Mesothelial cell of epicardium (in vitro differentiated cells): Measurements from ENCODE around the gene CYLC1. TPM values are rescaled to one million over a fixed set of nuclear protein-coding genes. Genes with fewer than 3 reads are reported as not detected.

ENCODE experiments used
- DNase-seq, 2 experiments: peaks; one replicate each; pipeline ENCODE4 v3.0.0; 2021; ENCODE audit warnings: low spot score in 2 of 2; ENCODE audit not compliant: unreplicated experiment in 2 of 2
- H3K27ac Mint-ChIP-seq: 2 replicates; pipeline ENCODE4 v1.8.0; 2021; ENCODE audit warnings: mixed read lengths
- H3K27me3 Mint-ChIP-seq: 2 replicates; pipeline ENCODE4 v1.8.0; 2021; ENCODE audit warnings: low read depth, mixed read lengths
- H3K36me3 Mint-ChIP-seq: 2 replicates; pipeline ENCODE4 v1.8.0; 2021; ENCODE audit warnings: mixed read lengths
- H3K4me1 Mint-ChIP-seq: 2 replicates; pipeline ENCODE4 v1.8.0; 2021; ENCODE audit warnings: mixed read lengths
- H3K4me3 Mint-ChIP-seq: 2 replicates; pipeline ENCODE4 v1.8.0; 2021; ENCODE audit warnings: mild to moderate bottlenecking, moderate library complexity, mixed read lengths
- H3K9me3 Mint-ChIP-seq: 2 replicates; pipeline ENCODE4 v1.8.0; 2021; ENCODE audit warnings: mixed read lengths
- total RNA-seq: library from RNA; stranded (reverse); gene quantifications from 3 replicates; pipeline ENCODE4 v1.2.1, GENCODE V29; 2021
- TF ChIP-seq, protein P1 (sequence below): fragments of 200-600 bp; sonication (generic); IDR thresholded peaks from one replicate; pipeline ENCODE4 v1.5.0; 2021; ENCODE audit warnings: antibody characterized with exemption; ENCODE audit not compliant: unreplicated experiment

CYLC1 gene
- not detected in 3 replicates for total RNA-seq

- Mint-ChIP-seq H3K36me3 (no peaks in the 10 kb centered on the region), H3K4me1 (no peaks in the 10 kb centered on the region), H3K9me3 (peaks cover 32% of the 10 kb centered on the region), H3K27me3 (no peaks in the 10 kb centered on the region), H3K4me3 (no peak within 1 kb of the TSS), H3K27ac (no peak within 1 kb of the TSS)
- TF ChIP-seq, protein P1, sequence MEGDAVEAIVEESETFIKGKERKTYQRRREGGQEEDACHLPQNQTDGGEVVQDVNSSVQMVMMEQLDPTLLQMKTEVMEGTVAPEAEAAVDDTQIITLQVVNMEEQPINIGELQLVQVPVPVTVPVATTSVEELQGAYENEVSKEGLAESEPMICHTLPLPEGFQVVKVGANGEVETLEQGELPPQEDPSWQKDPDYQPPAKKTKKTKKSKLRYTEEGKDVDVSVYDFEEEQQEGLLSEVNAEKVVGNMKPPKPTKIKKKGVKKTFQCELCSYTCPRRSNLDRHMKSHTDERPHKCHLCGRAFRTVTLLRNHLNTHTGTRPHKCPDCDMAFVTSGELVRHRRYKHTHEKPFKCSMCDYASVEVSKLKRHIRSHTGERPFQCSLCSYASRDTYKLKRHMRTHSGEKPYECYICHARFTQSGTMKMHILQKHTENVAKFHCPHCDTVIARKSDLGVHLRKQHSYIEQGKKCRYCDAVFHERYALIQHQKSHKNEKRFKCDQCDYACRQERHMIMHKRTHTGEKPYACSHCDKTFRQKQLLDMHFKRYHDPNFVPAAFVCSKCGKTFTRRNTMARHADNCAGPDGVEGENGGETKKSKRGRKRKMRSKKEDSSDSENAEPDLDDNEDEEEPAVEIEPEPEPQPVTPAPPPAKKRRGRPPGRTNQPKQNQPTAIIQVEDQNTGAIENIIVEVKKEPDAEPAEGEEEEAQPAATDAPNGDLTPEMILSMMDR, result no peak
- no peak for DNase-seq
Measured at GRCh38 chrX:83860846-83861245, at the start of gene CYLC1. Gene CYLC1, plus strand, starts transcription at chrX:83861146. Its CDS starts 37 bp downstream, at chrX:83861183.

GRCh38 chrX:83819304-83819703 lies 41.6 kb upstream of the CYLC1 start:
- H3K27ac Mint-ChIP-seq, result no peak overlapping the region
- peaks cover 70% of the 10 kb centered on the region for H3K9me3 Mint-ChIP-seq
- H3K36me3 Mint-ChIP-seq, result no peaks in the 10 kb centered on the region
- no peak for DNase-seq
- TF ChIP-seq, protein P1, result no peak
- no peaks in the 10 kb centered on the region for H3K27me3 Mint-ChIP-seq
- H3K4me3 Mint-ChIP-seq, result no peak overlapping the region
- no peaks in the 10 kb centered on the region for H3K4me1 Mint-ChIP-seq

DNA sequence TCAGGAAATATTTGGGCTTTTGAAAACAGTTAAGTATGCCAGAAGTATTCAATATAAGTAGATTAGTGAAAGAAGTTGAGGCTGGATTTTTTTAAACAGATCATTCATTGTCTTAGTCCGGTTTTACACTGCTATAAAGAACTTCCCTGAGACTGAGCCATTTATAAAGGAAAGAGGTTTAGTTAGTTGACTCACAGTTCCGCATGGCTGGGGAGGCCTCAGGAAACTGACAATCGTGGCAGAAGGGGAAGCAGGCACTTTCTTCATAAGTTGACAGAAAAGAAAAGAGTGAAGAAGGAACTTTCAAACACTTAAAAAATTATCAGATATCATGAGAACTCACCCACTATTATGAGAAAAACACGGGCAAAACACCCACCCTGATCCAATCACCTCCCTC lies 31.1 kb upstream of the CYLC1 start:
- H3K36me3 Mint-ChIP-seq, result no peaks in the 10 kb centered on the region
- H3K4me1 Mint-ChIP-seq, result no peaks in the 10 kb centered on the region
- H3K9me3 Mint-ChIP-seq, result peaks cover 44% of the 10 kb centered on the region
- DNase-seq, result no peak
- no peak overlapping the region for H3K27ac Mint-ChIP-seq
- no peak overlapping the region for H3K4me3 Mint-ChIP-seq
- H3K27me3 Mint-ChIP-seq, result no peaks in the 10 kb centered on the region
- TF ChIP-seq, protein P1, result no peak

DNA sequence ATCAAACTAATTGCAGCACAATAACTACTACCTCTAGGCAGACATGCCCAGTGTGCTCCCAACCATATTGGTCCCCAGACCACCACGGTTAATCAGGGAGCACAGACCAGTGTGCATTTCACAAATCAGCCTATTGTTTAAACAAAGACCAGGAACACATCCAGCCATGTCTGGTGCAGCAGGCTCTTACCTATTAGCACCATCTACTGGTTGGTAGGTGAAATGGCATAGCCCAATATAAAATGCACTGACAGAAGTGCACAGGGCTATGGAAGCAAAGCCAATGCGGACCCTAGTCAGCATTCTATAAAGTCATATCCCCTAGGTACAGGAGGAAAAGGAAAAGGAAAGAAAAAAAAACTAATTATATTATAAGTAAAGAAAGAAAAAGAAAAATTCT lies 15.5 kb upstream of the CYLC1 start:
- Mint-ChIP-seq H3K9me3 (peaks cover 42% of the 10 kb centered on the region), H3K36me3 (no peaks in the 10 kb centered on the region), H3K27me3 (no peaks in the 10 kb centered on the region), H3K4me3 (no peak overlapping the region), H3K27ac (no peak overlapping the region), H3K4me1 (no peaks in the 10 kb centered on the region)
- no peak for DNase-seq
- TF ChIP-seq, protein P1, result peak; percentile 40

DNA sequence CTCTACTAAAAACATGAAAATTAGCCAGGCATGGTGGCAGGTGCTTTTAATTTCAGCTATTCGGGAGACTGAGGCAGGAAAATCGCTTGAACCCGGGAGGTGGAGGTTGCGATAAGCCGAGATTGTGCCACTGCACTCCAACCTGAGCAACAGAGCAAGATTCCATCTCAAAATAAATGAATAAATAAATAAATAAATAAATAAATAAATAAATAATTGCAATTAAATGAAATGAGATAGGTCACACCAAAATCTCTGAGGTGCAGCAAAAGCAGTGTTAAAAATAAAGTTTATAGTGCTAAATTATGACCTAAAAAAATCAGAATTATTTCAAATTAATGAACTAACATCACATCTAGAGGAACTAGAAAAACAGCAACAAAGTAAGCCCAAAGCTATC lies 13.6 kb upstream of the CYLC1 start:
- no peak overlapping the region for H3K27ac Mint-ChIP-seq
- DNase-seq, result no peak
- peaks cover 52% of the 10 kb centered on the region for H3K9me3 Mint-ChIP-seq
- H3K27me3 Mint-ChIP-seq, result no peaks in the 10 kb centered on the region
- H3K36me3 Mint-ChIP-seq, result no peaks in the 10 kb centered on the region
- H3K4me3 Mint-ChIP-seq, result no peak overlapping the region
- TF ChIP-seq, protein P1, result no peak
- H3K4me1 Mint-ChIP-seq, result no peaks in the 10 kb centered on the region

DNA sequence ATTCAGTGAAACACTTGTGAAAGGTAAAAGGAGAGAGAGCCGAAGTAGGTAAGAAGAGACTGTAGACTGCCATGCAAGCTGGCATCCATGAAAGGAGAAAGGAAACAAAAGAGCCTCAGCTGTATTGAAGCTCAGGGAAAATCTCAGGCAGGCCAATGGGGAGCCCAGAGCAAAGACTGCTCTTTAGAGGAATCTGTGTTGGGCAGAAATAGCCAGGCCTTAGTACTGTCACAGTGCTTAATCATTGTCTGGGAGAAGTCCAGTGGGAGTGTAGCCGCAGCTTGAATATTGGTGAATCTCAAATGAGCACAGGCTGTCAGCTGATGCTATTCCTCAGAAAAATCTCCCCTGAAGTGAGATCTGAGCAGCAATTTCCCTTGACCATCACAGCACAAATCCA lies 27.6 kb downstream of the CYLC1 start:
- Mint-ChIP-seq H3K9me3 (peaks cover 19% of the 10 kb centered on the region), H3K4me3 (no peak overlapping the region), H3K36me3 (no peaks in the 10 kb centered on the region), H3K27me3 (no peaks in the 10 kb centered on the region), H3K27ac (no peak overlapping the region), H3K4me1 (no peaks in the 10 kb centered on the region)
- DNase-seq, result no peak
- TF ChIP-seq, protein P1, result no peak
